ENCODE results near the gene DTNA.
A peak's percentile ranks its signal among the peaks of the same experiment; 100 is the strongest.
"Not testable (repeated sequence)": the region's sequence is repeated elsewhere in the genome, so short reads cannot be mapped to it uniquely, and the experiment has no call there.

DTNA gene

DNA sequence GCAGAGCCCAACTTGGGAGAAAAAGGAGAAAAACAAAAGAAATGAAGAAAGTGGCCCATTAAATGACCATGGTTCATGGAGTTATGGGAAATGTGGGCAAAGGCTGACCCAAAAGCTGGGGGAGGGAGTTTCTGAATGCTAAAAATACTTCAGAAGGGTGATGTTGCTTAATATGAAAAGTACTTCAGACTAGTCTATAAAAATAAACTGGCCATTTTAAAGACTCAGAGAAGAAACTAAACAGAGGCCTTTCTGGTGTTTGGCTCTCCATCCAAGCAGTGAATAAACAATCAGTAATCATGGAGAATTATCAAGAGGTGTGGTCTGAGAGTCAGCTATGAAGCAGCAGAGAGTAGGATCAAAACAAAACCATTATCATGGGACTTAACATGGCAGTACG, 170.3 kb downstream of the DTNA start:
- DNase-seq (ENCODE audit: low read depth) = peak; percentile 30
- Histone ChIP-seq H3K27me3 (replicated peaks; ENCODE audit: control insufficient read depth, insufficient read depth, low read length) (no peaks in the 10 kb centered on the region), H3K9me3 (ENCODE audit: control insufficient read depth, low read length) (no peaks in the 10 kb centered on the region), H3K4me1 (ENCODE audit: control insufficient read depth, insufficient read depth, low read length) (peaks cover 19% of the 10 kb centered on the region), H3K36me3 (ENCODE audit: control insufficient read depth, insufficient read depth, low read length, severe bottlenecking) (peaks cover 25% of the 10 kb centered on the region), H3K4me3 (ENCODE audit: low read length) (peak overlapping the region; percentile 13), H3K9ac (ENCODE audit: low read length) (peak overlapping the region; percentile 41)

DNA sequence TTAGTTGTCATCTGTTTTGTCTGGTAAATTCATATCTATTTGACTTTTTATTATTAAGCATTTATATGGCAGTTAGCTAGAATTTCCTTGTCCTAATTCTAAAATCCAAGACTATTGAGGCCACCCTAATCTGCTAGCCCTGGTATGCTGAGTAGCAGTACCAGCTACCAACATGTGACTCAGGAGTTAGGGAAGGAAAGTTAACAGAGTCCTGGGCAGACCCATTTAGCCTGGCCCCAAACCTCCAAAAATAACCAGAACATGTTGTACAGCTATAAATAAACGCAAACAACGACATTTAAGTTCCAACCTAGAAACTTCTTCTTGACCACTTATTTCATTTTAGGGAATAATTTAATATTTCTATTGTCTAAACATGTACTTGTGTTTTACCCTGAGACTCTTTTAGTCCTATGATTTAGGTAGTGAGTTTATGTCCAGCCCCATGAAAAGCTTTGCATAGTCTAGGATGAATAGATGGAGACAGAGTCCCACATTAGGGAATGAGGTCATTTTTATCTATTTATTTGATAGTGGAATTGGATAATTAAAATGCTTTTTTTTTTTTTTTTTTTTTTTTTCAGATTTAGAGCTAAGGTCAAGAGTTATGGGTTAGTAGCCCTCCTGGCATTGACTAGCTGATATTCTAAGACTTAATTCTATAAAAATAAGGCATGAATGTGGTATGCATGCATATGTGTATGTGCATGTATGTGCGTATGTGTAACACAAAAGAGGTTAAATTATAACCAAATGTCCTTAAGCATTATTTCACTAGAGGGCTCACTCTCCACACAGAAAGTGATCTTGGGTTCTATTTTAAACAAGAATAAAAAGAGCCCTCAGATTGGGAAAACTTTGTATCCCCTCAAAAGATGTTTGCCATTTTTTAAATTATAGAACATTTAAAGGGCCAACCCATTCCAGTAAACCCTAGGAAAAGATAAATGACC, 171.1 kb downstream of the DTNA start:
- peak; percentile 54 for DNase-seq (ENCODE audit: low read depth)
- Histone ChIP-seq H3K36me3 (ENCODE audit: control insufficient read depth, insufficient read depth, low read length, severe bottlenecking) (peaks cover 31% of the 10 kb centered on the region), H3K4me1 (ENCODE audit: control insufficient read depth, insufficient read depth, low read length) (peaks cover 19% of the 10 kb centered on the region), H3K4me3 (ENCODE audit: low read length) (peak overlapping the region; percentile 13), H3K9me3 (ENCODE audit: control insufficient read depth, low read length) (no peaks in the 10 kb centered on the region), H3K27me3 (replicated peaks; ENCODE audit: control insufficient read depth, insufficient read depth, low read length) (no peaks in the 10 kb centered on the region), H3K9ac (ENCODE audit: low read length) (peak overlapping the region; percentile 41)

DNA sequence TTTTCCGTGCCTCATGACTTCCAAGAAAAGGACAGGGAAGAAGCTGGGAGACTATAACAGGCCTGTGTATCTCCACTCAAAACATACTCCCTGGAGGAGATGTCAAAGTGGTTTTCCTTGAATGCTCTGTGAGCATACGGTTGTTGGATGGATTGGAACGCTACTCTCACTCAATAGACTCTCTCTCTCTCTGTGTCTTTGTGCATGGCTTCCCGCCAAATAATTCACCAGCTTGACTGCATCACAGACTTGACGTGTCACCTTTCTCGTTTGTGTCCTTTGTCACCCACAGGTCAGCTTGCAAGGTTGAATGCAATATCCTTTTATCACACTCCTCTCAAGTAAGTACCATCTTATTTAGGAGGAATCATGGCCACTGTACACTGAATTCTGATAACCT, 174.3 kb downstream of the DTNA start:
- Histone ChIP-seq H3K4me1 (ENCODE audit: control insufficient read depth, insufficient read depth, low read length) (peaks cover 19% of the 10 kb centered on the region), H3K27me3 (replicated peaks; ENCODE audit: control insufficient read depth, insufficient read depth, low read length) (no peaks in the 10 kb centered on the region), H3K9me3 (ENCODE audit: control insufficient read depth, low read length) (no peaks in the 10 kb centered on the region), H3K36me3 (ENCODE audit: control insufficient read depth, insufficient read depth, low read length, severe bottlenecking) (peaks cover 40% of the 10 kb centered on the region), H3K9ac (ENCODE audit: low read length) (no peak overlapping the region), H3K4me3 (ENCODE audit: low read length) (no peak overlapping the region)
- DNase-seq (ENCODE audit: low read depth) = no peak

DNA sequence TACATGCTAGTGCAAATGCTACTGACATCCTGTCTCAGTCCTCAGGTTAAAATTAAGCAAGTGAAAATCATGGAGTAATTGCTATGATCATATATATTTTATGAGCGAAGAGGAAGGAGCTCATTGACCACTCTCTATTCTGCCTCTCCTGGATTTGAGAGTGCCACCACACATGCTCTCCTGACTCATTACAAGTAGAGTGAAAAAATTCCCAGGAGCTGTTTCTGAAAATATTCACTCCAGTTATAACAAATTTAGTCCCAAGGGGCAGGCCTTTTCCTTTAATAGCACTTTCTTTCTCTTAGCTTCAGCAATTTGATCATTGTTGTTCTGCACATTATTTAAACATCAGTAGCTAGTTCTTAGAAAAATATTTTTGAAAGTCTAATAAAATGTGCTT, 176.1 kb downstream of the DTNA start:
- H3K36me3 ChIP-seq (ENCODE audit: control insufficient read depth, insufficient read depth, low read length, severe bottlenecking) = peaks cover 40% of the 10 kb centered on the region
- DNase-seq (ENCODE audit: low read depth) = no peak
- peaks cover 4% of the 10 kb centered on the region for H3K4me1 ChIP-seq (ENCODE audit: control insufficient read depth, insufficient read depth, low read length)
- H3K4me3 ChIP-seq (ENCODE audit: low read length) = no peak overlapping the region
- no peaks in the 10 kb centered on the region for H3K27me3 ChIP-seq (replicated peaks; ENCODE audit: control insufficient read depth, insufficient read depth, low read length)
- H3K9me3 ChIP-seq (ENCODE audit: control insufficient read depth, low read length) = no peaks in the 10 kb centered on the region
- H3K9ac ChIP-seq (ENCODE audit: low read length) = no peak overlapping the region

DNA sequence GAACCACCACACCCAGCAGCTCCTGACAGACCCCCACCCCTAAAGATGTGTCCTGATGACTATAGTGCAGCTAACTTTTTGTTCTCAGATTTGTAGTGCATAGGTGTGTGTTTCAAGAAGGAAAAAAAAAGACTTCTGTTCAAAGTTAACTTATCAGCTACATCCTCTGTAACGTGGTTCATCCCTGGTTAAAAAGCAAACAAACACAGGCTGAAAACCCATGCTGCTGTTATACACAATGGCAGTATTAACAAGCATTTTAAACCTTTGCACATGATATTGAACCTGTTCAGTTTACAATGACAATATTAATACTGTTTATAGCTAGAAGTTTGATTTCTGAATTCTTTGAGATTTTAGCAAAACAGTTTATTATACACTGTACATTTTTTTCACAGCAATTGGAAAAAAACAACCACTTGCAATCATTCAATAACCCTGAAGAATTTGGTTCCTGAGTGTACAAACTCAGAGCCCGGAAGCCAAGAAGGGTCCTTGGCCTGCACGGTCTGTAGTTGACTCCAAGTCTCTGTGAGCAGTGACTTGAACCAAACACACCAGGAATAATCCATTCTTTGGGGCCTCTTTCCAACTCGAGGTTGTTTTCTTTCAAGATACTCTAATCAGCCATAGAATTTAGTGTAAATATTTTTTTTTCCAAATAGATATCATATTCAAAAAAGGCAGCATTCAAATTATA, 177.9 kb downstream of the DTNA start:
- Histone ChIP-seq H3K9ac (ENCODE audit: low read length) (no peak overlapping the region), H3K4me3 (ENCODE audit: low read length) (no peak overlapping the region), H3K36me3 (ENCODE audit: control insufficient read depth, insufficient read depth, low read length, severe bottlenecking) (peaks cover 44% of the 10 kb centered on the region), H3K27me3 (replicated peaks; ENCODE audit: control insufficient read depth, insufficient read depth, low read length) (no peaks in the 10 kb centered on the region), H3K4me1 (ENCODE audit: control insufficient read depth, insufficient read depth, low read length) (no peaks in the 10 kb centered on the region), H3K9me3 (ENCODE audit: control insufficient read depth, low read length) (peaks cover 2% of the 10 kb centered on the region)
- no peak for DNase-seq (ENCODE audit: low read depth)

DNA sequence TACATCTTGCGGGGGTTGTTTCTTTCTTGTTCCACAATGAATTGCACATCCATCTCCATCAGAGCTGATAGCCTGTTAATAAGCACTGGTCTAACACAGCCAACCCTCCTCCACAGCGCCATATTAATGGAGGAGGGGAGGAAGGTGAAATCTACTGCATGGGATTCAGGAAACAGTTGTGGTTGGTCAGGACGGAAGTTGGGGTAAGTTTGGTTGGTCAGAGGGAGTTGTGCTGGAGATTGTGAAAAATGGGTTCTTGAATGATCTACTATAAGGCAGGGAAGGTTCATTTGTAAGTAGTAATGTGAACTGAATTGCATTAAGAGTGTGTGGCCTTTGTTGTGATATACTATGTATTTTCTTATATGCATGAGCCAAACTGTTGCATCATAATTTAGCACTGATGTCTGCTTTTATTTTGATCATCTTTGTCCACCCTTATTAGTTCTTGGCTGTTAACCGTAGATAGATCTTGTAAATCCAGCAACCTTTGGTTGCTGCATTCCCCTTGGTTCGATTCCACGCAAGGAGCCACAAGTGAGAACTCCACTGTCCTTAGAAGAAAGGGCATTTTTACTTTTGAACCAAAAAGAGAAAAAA, 180.5 kb downstream of the DTNA start:
- H3K27me3 ChIP-seq (replicated peaks; ENCODE audit: control insufficient read depth, insufficient read depth, low read length) = no peaks in the 10 kb centered on the region
- no peaks in the 10 kb centered on the region for H3K4me1 ChIP-seq (ENCODE audit: control insufficient read depth, insufficient read depth, low read length)
- H3K9me3 ChIP-seq (ENCODE audit: control insufficient read depth, low read length) = peaks cover 17% of the 10 kb centered on the region
- no peak overlapping the region for H3K4me3 ChIP-seq (ENCODE audit: low read length)
- H3K9ac ChIP-seq (ENCODE audit: low read length) = no peak overlapping the region
- no peak for DNase-seq (ENCODE audit: low read depth)
- H3K36me3 ChIP-seq (ENCODE audit: control insufficient read depth, insufficient read depth, low read length, severe bottlenecking) = peaks cover 24% of the 10 kb centered on the region

DNA sequence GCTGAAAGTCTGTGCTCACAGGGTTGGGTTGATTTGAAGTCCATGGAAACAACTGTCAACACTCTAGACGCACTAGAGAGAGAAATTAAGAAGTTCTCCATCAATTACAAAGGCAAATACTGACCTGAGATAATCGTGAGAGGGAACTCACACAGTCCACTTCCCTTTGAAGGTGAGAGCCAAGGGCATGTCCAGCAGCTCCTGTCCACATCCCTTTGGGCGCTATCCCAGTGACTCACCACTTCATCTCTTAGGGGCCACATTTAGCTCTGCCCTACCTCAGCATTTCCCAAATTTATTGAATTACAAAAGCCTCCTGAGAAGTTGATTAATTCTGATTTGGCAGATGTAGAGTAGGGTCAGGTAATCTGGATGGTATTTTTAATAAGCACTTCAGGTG, 182.3 kb downstream of the DTNA start:
- no peak for DNase-seq (ENCODE audit: low read depth)
- H3K4me3 ChIP-seq (ENCODE audit: low read length) = no peak overlapping the region
- no peaks in the 10 kb centered on the region for H3K4me1 ChIP-seq (ENCODE audit: control insufficient read depth, insufficient read depth, low read length)
- H3K9ac ChIP-seq (ENCODE audit: low read length) = no peak overlapping the region
- H3K9me3 ChIP-seq (ENCODE audit: control insufficient read depth, low read length) = peaks cover 17% of the 10 kb centered on the region
- H3K27me3 ChIP-seq (replicated peaks; ENCODE audit: control insufficient read depth, insufficient read depth, low read length) = no peaks in the 10 kb centered on the region
- peaks cover 19% of the 10 kb centered on the region for H3K36me3 ChIP-seq (ENCODE audit: control insufficient read depth, insufficient read depth, low read length, severe bottlenecking)

DNA sequence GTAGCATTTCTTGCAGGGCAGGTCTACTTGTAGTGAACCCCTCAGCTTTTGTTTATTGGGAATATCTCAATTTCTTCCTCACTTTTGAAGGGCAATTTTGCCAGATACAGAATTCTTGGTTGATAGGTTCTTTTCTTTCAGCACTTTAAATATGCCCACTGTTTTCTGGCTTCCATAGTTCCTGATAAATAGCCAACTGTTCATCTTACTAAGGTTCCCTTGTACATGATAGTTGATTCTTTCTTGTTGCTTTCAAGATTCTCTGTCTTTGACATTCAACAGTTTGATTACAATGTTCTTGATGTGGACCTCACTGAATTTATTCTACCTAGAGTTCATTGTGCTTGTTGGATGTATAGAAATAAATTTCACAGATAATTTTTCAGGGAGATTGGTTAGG, 183.1 kb downstream of the DTNA start:
- H3K9ac ChIP-seq (ENCODE audit: low read length) = no peak overlapping the region
- no peaks in the 10 kb centered on the region for H3K27me3 ChIP-seq (replicated peaks; ENCODE audit: control insufficient read depth, insufficient read depth, low read length)
- H3K9me3 ChIP-seq (ENCODE audit: control insufficient read depth, low read length) = peaks cover 17% of the 10 kb centered on the region
- no peak overlapping the region for H3K4me3 ChIP-seq (ENCODE audit: low read length)
- peaks cover 14% of the 10 kb centered on the region for H3K36me3 ChIP-seq (ENCODE audit: control insufficient read depth, insufficient read depth, low read length, severe bottlenecking)
- no peak for DNase-seq (ENCODE audit: low read depth)
- no peaks in the 10 kb centered on the region for H3K4me1 ChIP-seq (ENCODE audit: control insufficient read depth, insufficient read depth, low read length)

DNA sequence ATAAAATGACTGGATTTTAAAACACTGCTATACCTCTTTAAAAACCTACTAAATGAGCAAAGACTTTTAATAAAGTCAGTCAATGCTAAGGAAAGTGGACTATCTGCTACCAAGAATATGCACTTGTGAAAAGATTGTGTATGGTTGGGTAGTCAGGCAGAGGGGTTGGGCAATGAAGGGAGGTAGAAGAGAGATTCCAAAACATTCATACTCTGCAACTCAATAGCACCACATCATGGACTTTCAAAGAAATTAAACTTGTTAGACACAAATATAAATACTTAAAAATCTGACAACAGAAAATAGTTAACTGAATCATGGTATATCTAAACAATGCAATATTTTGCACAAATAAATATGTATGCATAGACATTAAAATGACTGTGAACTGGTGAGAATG, 191.2 kb downstream of the DTNA start:
- Histone ChIP-seq H3K9ac (ENCODE audit: low read length) (no peak overlapping the region), H3K4me1 (ENCODE audit: control insufficient read depth, insufficient read depth, low read length) (no peaks in the 10 kb centered on the region), H3K4me3 (ENCODE audit: low read length) (no peak overlapping the region), H3K9me3 (ENCODE audit: control insufficient read depth, low read length) (no peaks in the 10 kb centered on the region), H3K27me3 (replicated peaks; ENCODE audit: control insufficient read depth, insufficient read depth, low read length) (no peaks in the 10 kb centered on the region), H3K36me3 (ENCODE audit: control insufficient read depth, insufficient read depth, low read length, severe bottlenecking) (no peaks in the 10 kb centered on the region)
- DNase-seq (ENCODE audit: low read depth) = peak; percentile 60

DNA sequence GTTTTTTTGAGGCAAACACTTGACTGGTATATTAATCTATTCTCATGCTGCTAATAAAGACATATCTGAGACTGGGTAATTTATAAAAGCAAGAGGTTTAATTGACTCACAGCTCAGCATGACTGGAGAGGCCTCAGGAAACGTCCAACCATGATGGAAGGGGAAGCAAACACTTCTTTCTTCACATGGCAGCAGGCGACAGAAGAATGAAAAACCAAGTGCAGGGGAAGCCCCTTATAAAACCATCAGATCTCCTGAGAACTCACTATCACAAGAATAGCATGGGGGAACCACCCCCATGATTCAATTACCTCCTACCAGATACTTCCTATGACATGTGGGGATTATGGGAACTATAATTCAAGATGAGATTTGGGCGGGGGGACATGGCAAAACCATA, 194.9 kb downstream of the DTNA start:
- Histone ChIP-seq H3K4me1 (ENCODE audit: control insufficient read depth, insufficient read depth, low read length) (peaks cover 5% of the 10 kb centered on the region), H3K9ac (ENCODE audit: low read length) (no peak overlapping the region), H3K27me3 (replicated peaks; ENCODE audit: control insufficient read depth, insufficient read depth, low read length) (no peaks in the 10 kb centered on the region), H3K4me3 (ENCODE audit: low read length) (no peak overlapping the region), H3K9me3 (ENCODE audit: control insufficient read depth, low read length) (no peaks in the 10 kb centered on the region), H3K36me3 (ENCODE audit: control insufficient read depth, insufficient read depth, low read length, severe bottlenecking) (no peaks in the 10 kb centered on the region)
- DNase-seq (ENCODE audit: low read depth) = no peak

DNA sequence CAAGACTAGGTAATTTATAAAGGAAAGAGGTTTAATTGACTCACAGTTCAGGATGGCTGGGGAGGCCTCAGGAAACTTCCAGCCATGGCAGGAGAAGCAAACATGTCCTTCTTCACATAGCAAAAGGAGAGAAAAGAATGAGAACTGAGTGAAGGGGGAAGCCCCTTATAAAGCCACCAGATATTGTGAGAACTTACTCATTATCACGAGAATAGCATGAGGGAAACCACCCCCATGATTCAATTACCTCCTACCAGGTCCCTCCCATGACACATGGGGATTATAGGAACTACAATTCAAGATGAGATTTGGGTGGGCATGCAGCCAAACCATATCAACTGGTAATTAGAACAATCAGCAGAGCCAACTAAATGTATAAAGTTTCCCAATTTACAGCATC, 196.9 kb downstream of the DTNA start:
- DNase-seq (ENCODE audit: low read depth); H3K4me3 ChIP-seq (ENCODE audit: low read length): not testable (repeated sequence)

More for the DNA sequence above, 196.9 kb downstream of the DTNA start:
- H3K36me3 ChIP-seq (ENCODE audit: control insufficient read depth, insufficient read depth, low read length, severe bottlenecking); H3K9ac ChIP-seq (ENCODE audit: low read length); H3K9me3 ChIP-seq (ENCODE audit: control insufficient read depth, low read length); H3K27me3 ChIP-seq (replicated peaks; ENCODE audit: control insufficient read depth, insufficient read depth, low read length): not testable (repeated sequence)
- H3K4me1 ChIP-seq (ENCODE audit: control insufficient read depth, insufficient read depth, low read length) = peaks cover 13% of the 10 kb centered on the region

Measured in adipocyte (in vitro differentiated cells).